Measurements from ENCODE around the gene KMT2B. TPM values are rescaled to one million over a fixed set of nuclear protein-coding genes. Genes with fewer than 3 reads are reported as not detected.
"Not testable (repeated sequence)": the region's sequence is repeated elsewhere in the genome, so short reads cannot be mapped to it uniquely, and the experiment has no call there.

KMT2B gene
- total and polyA plus RNA-seq, 12 donors, result 6.6 to 97.3 (median 22.6) TPM

DNA sequence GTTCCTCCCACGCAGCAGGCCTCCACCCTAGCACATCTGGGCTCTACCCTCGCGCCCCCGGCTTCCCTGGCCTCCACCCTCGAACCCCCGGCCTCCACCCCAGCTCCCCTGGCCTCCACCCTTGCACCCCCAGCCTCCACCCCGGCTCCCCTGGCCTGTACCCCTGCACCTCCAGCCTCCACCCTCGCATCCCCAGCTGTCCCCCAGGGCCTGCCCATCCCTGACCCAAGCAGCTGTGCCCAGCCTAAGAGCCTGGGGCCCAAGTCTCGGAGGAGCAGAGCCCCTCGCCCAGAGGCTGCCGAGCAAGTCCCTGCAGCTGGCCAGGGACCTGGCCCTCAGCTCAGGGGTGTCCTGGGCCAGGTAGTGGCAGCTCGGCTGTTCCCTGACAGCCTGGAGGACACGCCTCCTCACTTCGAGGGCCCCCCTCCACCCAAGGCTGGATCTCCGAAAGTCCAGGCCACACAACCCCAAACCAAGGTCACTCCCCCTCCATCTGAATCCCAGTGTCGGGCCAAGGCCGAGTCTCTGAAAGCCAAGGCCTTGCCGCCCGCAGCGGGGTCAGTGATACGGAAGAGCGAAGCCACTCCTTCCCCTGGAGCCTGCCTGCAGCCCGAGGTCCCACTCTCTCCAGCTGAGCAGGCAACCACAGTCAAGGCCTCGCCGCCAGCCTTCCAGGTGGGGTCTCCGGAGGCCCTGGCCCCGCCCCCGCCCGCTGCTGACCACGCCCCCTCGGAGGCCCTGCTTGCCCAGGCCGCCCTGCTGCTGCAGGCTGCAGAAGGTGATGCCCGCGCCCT lies 49.7 kb downstream of the KMT2B start:
- 28 to 45% (median 41%) methylated on average over 9 to 34 of the region's 34 CpGs for WGBS, 4 donors
- peak; percentile 68 to 86 (median 72) for DNase-seq
- intact Hi-C loops (cut with DNase I), result no loop called here

DNA sequence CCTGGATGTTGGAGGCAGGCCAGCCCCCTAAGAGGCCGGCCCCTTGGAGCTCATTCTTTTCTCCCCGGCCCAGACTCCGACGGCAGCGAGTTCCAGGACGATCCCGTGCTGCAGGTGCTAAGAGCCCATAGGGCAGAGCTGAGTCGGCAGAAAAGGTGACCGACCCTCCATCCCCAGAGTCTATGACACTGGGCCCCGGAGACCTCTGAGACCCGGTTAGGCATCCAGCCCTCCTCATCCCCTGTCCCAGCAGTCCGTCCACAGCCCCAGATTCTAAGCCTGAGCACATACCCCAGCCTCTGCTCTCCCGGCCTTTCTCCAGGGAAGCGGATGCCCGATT lies 50.2 kb downstream of the KMT2B start:
- no peak for TF ChIP-seq POLR2A (IDR thresholded peaks at IDR 0.05)
- TF ChIP-seq, protein P1, sequence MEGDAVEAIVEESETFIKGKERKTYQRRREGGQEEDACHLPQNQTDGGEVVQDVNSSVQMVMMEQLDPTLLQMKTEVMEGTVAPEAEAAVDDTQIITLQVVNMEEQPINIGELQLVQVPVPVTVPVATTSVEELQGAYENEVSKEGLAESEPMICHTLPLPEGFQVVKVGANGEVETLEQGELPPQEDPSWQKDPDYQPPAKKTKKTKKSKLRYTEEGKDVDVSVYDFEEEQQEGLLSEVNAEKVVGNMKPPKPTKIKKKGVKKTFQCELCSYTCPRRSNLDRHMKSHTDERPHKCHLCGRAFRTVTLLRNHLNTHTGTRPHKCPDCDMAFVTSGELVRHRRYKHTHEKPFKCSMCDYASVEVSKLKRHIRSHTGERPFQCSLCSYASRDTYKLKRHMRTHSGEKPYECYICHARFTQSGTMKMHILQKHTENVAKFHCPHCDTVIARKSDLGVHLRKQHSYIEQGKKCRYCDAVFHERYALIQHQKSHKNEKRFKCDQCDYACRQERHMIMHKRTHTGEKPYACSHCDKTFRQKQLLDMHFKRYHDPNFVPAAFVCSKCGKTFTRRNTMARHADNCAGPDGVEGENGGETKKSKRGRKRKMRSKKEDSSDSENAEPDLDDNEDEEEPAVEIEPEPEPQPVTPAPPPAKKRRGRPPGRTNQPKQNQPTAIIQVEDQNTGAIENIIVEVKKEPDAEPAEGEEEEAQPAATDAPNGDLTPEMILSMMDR (IDR thresholded peaks at IDR 0.05), result no peak
- Histone ChIP-seq H3K27ac (peak overlapping the region in 2 of 5 donors; percentile 41 to 51), H3K9me3 (replicated peaks in 1 of 3) (no peaks in the 10 kb centered on the region), H3K27me3 (no peaks in the 10 kb centered on the region), H3K4me1 (replicated peaks in 1 of 2) (peaks cover 0 to 5% of the 10 kb centered on the region in 2 donors), H3K36me3 (replicated peaks in 1 of 2) (peaks cover 0 to 10% of the 10 kb centered on the region in 2 donors), H3K4me3 (no peak overlapping the region)
- WGBS, 4 donors, result 35 to 67% (median 47%) methylated on average over 8 to 15 of the region's 15 CpGs
- peak in 1 of 7 donors; percentile 47 for DNase-seq
- intact Hi-C loops (cut with DNase I), result no loop called here

More for the DNA sequence above, 49.7 kb downstream of the KMT2B start:
- peak in 1 of 2 donors; percentile 9 for TF ChIP-seq POLR2A (IDR thresholded peaks at IDR 0.05)
- TF ChIP-seq, protein P1 (IDR thresholded peaks at IDR 0.05), result no peak
- Histone ChIP-seq H3K4me1 (replicated peaks in 1 of 2) (peaks cover 0 to 5% of the 10 kb centered on the region in 2 donors), H3K27me3 (no peaks in the 10 kb centered on the region), H3K36me3 (replicated peaks in 1 of 2) (peaks cover 0 to 10% of the 10 kb centered on the region in 2 donors), H3K27ac (peak overlapping the region in 3 of 5 donors; percentile 27 to 51 (median 41)), H3K9me3 (replicated peaks in 1 of 3) (no peaks in the 10 kb centered on the region), H3K4me3 (no peak overlapping the region)

DNA sequence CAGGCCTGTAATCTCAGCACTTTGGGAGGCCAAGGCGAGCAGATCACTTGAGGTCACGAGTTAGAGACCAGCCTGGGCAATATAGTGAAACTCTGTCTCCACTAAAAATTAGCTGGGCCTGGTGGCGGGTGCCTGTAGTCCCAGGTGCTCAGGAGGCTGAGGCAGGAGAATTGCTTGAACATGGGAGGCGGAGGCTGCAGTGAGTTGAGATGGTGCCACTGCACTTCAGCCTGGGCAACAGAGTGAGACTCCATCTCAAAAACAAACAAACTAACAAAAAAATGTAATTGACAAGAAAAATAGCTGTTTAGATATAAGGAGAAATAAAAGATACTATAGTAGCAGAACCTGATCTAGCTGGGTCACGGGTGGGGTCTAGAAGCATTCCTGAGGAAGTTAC lies 54.6 kb downstream of the KMT2B start:
- H3K9me3 ChIP-seq (replicated peaks in 1 of 3); H3K36me3 ChIP-seq (replicated peaks in 1 of 2); DNase-seq; H3K27ac ChIP-seq; intact Hi-C loops (cut with DNase I); H3K4me3 ChIP-seq; H3K27me3 ChIP-seq: not testable (repeated sequence)
- WGBS, 4 donors, result 88 to 100% (median 94%) methylated on average over 3 to 5 of the region's 5 CpGs
- peaks cover 0 to 10% of the 10 kb centered on the region in 2 donors for H3K4me1 ChIP-seq (replicated peaks in 1 of 2)

DNA sequence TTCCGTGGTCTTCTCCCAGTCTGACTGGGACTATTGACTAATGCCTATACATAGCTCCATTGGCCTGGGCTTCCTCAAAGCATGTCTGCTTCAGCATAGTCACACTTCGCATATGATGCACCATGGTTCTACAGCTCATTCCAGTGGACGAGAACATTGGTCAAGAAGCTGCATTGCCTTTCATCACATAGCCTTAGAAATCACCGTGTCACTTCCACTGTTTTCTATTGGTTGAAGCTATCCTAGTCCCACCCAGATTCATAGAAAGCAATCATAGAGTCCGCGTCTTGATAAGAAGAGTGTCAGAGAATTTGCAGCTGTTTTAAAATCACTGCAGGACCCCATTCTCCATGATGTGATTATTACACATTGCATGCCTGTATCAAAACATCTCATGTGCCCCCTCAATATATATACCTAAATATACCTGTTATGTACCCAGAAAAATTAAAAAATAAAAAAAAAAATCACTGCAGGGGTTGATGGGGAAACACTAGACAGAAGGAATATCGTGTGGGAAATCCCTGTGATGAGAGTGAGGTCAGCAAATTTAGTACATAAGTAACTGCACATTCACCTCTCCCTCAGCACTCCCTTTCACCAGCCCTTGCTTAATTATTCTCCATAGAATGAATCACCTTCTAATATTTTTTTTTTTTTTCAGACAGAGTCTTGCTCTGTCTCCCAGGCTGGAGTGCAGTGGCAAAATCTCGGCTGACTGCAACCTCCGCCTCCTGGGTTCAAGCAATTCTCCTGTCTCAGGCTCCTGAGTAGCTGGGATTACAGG lies 55.4 kb downstream of the KMT2B start:
- 50 to 55% (median 52%) methylated on average over 9 of the region's 9 CpGs for WGBS, 4 donors
- Histone ChIP-seq H3K27ac (no peak overlapping the region), H3K4me1 (replicated peaks in 1 of 2) (peaks cover 0 to 5% of the 10 kb centered on the region in 2 donors), H3K4me3 (no peak overlapping the region), H3K27me3 (no peaks in the 10 kb centered on the region), H3K9me3 (replicated peaks in 1 of 3) (no peaks in the 10 kb centered on the region), H3K36me3 (replicated peaks in 1 of 2) (no peaks in the 10 kb centered on the region)
- TF ChIP-seq POLR2A (IDR thresholded peaks at IDR 0.05), result no peak
- TF ChIP-seq, protein P1 (IDR thresholded peaks at IDR 0.05), result no peak
- no peak for DNase-seq
- intact Hi-C loops (cut with DNase I), result no loop called here
